Osteoblast (primary cell): ENCODE results near the gene FGF11. TPM values are rescaled to one million over a fixed set of nuclear protein-coding genes. Genes with fewer than 3 reads are reported as not detected.

Source experiments
- DNase-seq: peaks from one replicate; pipeline ENCODE4 v3.0.0; 2011; ENCODE audit warnings: low spot score, mixed read lengths; ENCODE audit not compliant: insufficient read length; ENCODE audit errors: missing footprints
- H2AFZ ChIP-seq: 2 replicates; pipeline ENCODE4 v1.6.0; 2011; ENCODE audit warnings: mild to moderate bottlenecking, low read length
- H3K27ac ChIP-seq: 2 replicates; pipeline ENCODE4 v1.5.1; 2011; ENCODE audit warnings: mild to moderate bottlenecking, low read depth, low read length, moderate library complexity
- H3K27me3 ChIP-seq: 2 replicates; pipeline ENCODE4 v1.6.0; 2012; ENCODE audit warnings: mild to moderate bottlenecking, control low read depth, inconsistent platforms, low read length, moderate library complexity; ENCODE audit not compliant: insufficient read depth
- H3K36me3 ChIP-seq: 2 replicates; pipeline ENCODE4 v1.5.1; 2011; ENCODE audit warnings: mild to moderate bottlenecking, low read length, control low read depth, moderate library complexity; ENCODE audit not compliant: insufficient read depth
- H3K4me1 ChIP-seq: 2 replicates; pipeline ENCODE4 v1.5.1; 2011; ENCODE audit warnings: mild to moderate bottlenecking, low read length, control low read depth, moderate library complexity; ENCODE audit not compliant: insufficient read depth
- H3K4me2 ChIP-seq: 2 replicates; pipeline ENCODE4 v1.6.0; 2011; ENCODE audit warnings: mild to moderate bottlenecking, low read length; ENCODE audit not compliant: insufficient read depth
- H3K4me3 ChIP-seq: fragments of 200-600 bp; sonication (generic); 3 replicates; pipeline ENCODE4 v1.5.1; 2012; ENCODE audit warnings: mild to moderate bottlenecking, low read length, inconsistent platforms; ENCODE audit not compliant: insufficient read depth
- H3K79me2 ChIP-seq: 2 replicates; pipeline ENCODE4 v1.6.0; 2012; ENCODE audit warnings: mild to moderate bottlenecking, low read length, control low read depth, inconsistent platforms; ENCODE audit not compliant: insufficient read depth
- H3K9me3 ChIP-seq: 2 replicates; pipeline ENCODE4 v1.5.1; 2011; ENCODE audit warnings: low read depth, low read length, control low read depth
- H4K20me1 ChIP-seq: 2 replicates; pipeline ENCODE4 v1.6.0; 2012; ENCODE audit warnings: mild to moderate bottlenecking, low read length, control low read depth; ENCODE audit not compliant: insufficient read depth
- total RNA-seq: library from RNA; depleted of rRNA; stranded (reverse); fragments of >200 nt; gene quantifications from 2 replicates; pipeline ENCODE4 v1.2.3, GENCODE V29; 2012
- TF ChIP-seq, protein P1 (sequence below): IDR thresholded peaks from 2 replicates; pipeline ENCODE4 v1.5.1; 2011; ENCODE audit warnings: mild to moderate bottlenecking, low read depth, low read length, moderate library complexity; ENCODE audit errors: extremely low read depth

FGF11 gene
- total RNA-seq, 1 donor, result 0.36 TPM

DNA sequence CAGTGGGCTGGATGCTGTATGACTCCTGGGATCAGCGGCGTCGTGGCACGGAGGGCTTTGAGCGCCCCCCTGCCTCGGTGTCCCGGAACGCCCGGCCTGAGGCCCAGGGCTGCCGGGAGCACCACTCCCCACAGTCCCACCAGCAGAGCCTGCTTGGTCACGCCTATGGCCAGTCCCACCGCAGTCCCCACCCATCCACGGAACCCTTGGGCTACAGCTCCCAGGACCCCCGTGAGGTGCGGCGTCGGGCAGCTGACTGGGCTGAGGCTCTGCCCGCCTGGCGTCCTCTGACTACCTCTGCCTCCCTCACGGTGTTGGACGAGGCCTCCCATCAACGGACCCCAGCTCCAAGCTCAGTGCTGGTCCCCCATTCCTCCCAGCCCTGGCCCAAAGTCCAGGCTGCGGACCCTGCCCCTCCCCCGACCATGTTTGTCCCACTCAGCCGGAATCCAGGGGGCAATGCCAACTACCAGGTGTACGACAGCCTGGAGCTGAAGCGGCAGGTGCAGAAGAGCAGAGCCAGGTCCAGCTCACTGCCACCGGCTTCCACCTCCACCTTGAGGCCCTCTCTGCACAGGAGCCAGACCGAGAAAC is 12.3 kb upstream of the FGF11 start:
- H3K27me3 ChIP-seq, result no peaks in the 10 kb centered on the region
- H3K4me1 ChIP-seq, result no peaks in the 10 kb centered on the region
- no peak overlapping the region for H2AFZ ChIP-seq
- H3K4me2 ChIP-seq, result no peak overlapping the region
- TF ChIP-seq, protein P1, sequence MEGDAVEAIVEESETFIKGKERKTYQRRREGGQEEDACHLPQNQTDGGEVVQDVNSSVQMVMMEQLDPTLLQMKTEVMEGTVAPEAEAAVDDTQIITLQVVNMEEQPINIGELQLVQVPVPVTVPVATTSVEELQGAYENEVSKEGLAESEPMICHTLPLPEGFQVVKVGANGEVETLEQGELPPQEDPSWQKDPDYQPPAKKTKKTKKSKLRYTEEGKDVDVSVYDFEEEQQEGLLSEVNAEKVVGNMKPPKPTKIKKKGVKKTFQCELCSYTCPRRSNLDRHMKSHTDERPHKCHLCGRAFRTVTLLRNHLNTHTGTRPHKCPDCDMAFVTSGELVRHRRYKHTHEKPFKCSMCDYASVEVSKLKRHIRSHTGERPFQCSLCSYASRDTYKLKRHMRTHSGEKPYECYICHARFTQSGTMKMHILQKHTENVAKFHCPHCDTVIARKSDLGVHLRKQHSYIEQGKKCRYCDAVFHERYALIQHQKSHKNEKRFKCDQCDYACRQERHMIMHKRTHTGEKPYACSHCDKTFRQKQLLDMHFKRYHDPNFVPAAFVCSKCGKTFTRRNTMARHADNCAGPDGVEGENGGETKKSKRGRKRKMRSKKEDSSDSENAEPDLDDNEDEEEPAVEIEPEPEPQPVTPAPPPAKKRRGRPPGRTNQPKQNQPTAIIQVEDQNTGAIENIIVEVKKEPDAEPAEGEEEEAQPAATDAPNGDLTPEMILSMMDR, result no peak
- no peaks in the 10 kb centered on the region for H3K79me2 ChIP-seq
- H3K27ac ChIP-seq, result no peak overlapping the region
- no peaks in the 10 kb centered on the region for H3K36me3 ChIP-seq
- no peak overlapping the region for H3K4me3 ChIP-seq
- no peaks in the 10 kb centered on the region for H3K9me3 ChIP-seq
- no peak for DNase-seq
- no peaks in the 10 kb centered on the region for H4K20me1 ChIP-seq

DNA sequence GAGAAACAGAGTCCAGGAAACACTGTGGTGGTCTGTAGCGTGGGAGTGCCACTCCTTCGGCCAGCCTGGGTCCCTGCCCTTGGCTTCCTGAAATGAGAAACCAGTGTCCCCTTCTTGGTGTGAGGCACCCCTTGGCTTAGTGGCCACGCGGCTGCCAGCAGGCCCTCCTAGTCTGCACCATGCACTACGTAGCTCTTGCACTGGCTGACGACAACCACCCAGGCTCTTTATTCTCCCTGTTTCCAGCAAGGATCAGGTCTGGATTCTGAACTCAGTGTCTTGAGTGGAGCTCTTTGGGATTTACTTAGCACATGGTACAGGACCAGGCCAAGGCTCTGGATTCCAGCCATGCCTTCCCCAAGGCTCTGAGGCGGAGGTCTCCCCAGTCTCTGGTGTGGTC is 11.8 kb upstream of the FGF11 start:
- Histone ChIP-seq H2AFZ (no peak overlapping the region), H4K20me1 (no peaks in the 10 kb centered on the region), H3K4me3 (no peak overlapping the region), H3K27me3 (no peaks in the 10 kb centered on the region), H3K79me2 (no peaks in the 10 kb centered on the region), H3K4me2 (no peak overlapping the region), H3K4me1 (no peaks in the 10 kb centered on the region), H3K9me3 (no peaks in the 10 kb centered on the region), H3K27ac (no peak overlapping the region), H3K36me3 (no peaks in the 10 kb centered on the region)
- TF ChIP-seq, protein P1, result no peak
- peak; percentile 83 for DNase-seq

DNA sequence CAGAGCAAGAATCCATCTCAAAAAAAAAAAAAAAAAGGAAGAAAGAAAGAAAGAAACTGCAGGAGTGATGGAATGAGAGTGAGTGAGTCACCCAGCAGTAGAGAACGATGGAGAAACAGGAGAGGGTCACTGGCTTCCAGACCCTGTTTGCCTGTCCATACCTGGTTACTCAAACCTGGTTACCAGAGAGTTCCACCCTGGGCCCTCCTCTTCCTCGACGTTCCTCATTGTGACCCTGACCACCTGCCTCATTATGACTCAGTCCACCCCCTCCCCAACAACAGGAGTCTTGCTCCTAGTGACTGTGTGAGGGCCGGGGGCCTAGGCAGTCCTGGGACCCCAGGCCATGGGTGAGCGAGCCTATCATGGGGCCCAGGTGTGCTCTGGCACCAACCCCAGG is 10.8 kb upstream of the FGF11 start, which contains the start of gene SPEM3:
TSS of gene SPEM3 (plus strand) at position 301 of the 400 bp plus-strand sequence. CDS start at position 347, 46 bp downstream.
- Histone ChIP-seq H4K20me1 (no peaks in the 10 kb centered on the region), H2AFZ (no peak within 1 kb of the TSS), H3K4me3 (no peak within 1 kb of the TSS), H3K27ac (no peak within 1 kb of the TSS), H3K27me3 (no peaks in the 10 kb centered on the region), H3K9me3 (no peaks in the 10 kb centered on the region), H3K4me2 (no peak within 1 kb of the TSS), H3K36me3 (no peaks in the 10 kb centered on the region), H3K4me1 (no peaks in the 10 kb centered on the region), H3K79me2 (no peaks in the 10 kb centered on the region)
- TF ChIP-seq, protein P1, result no peak
- peak; percentile 85 for DNase-seq

DNA sequence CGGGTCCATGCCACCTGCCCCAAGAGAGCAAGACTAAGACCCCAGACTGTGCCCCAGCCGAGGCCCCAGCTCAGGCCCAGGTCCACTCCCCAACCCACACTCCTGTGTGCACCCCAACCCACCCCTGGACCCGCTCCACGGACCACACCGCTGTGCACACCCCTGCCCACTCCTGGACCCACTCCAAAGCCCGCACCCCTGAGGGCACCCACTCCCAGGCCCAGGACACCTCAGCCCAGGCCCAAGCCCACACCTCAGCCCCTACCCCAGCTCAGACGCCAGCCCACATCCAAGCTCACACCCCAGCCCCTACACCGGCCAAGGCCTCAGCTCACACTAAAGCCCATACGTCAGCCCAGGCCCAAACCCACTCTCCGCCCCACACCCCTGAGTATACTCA is 9.6 kb upstream of the FGF11 start:
- Histone ChIP-seq H3K79me2 (no peaks in the 10 kb centered on the region), H3K9me3 (no peaks in the 10 kb centered on the region), H3K27me3 (no peaks in the 10 kb centered on the region), H4K20me1 (no peaks in the 10 kb centered on the region), H3K27ac (no peak overlapping the region), H3K4me3 (no peak overlapping the region), H3K36me3 (no peaks in the 10 kb centered on the region), H3K4me1 (no peaks in the 10 kb centered on the region), H3K4me2 (no peak overlapping the region), H2AFZ (no peak overlapping the region)
- TF ChIP-seq, protein P1, result no peak
- DNase-seq, result no peak
